NT2/D1 (cell line): ENCODE data around the gene ANKRD53.

Source experiments
- YY1 ChIP-seq: IDR thresholded peaks from 2 replicates; pipeline ENCODE4 v1.6.1; 2011; ENCODE audit not compliant: insufficient read length, insufficient read depth
- ZNF274 ChIP-seq: IDR thresholded peaks from 2 replicates; pipeline ENCODE4 v1.6.1; 2011; ENCODE audit warnings: mild to moderate bottlenecking, low read depth, low read length

- no peak for TF ChIP-seq ZNF274
- no peak for TF ChIP-seq YY1
These were observed 14.3 kb upstream of the ANKRD53 start for GRCh38 chr2:70964133-70964532.
